ENCODE measurements around the gene MED16. TPM values are rescaled to one million over a fixed set of nuclear protein-coding genes. Genes with fewer than 3 reads are reported as not detected.
A peak's percentile ranks its signal among the peaks of the same experiment; 100 is the strongest.

The MED16 gene
- total RNA-seq, 1 donor from 2014 or later: 51.8 TPM

- peak overlapping the region; percentile 26 for H3K4me3 ChIP-seq
- H3K27me3 ChIP-seq: peaks cover 56% of the 10 kb centered on the region
- ATAC-seq: peak; percentile 3
- DNase-seq: peak; percentile 70
- no peaks in the 10 kb centered on the region for H3K36me3 ChIP-seq
- peaks cover 29% of the 10 kb centered on the region for H3K4me1 ChIP-seq
- H3K27ac ChIP-seq: no peak overlapping the region
- intact Hi-C loops (cut with DNase I): loop anchor here (5.0 kb wide), 2 partner anchors 62 to 148 kb away; partner anchors contain the start of gene WDR18
- H3K9me3 ChIP-seq: no peaks in the 10 kb centered on the region
- no peak for TF ChIP-seq CTCF (IDR thresholded peaks at IDR 0.05)
Measured at GRCh38 chr19:920051-920864, 27.3 kb upstream of the MED16 start.

- TF ChIP-seq CTCF (IDR thresholded peaks at IDR 0.05): no peak
- peaks cover 56% of the 10 kb centered on the region for H3K27me3 ChIP-seq
- H3K27ac ChIP-seq: no peak overlapping the region
- ATAC-seq (no peak), DNase-seq (peak; percentile 66)
- no peaks in the 10 kb centered on the region for H3K36me3 ChIP-seq
- H3K4me3 ChIP-seq: peak overlapping the region; percentile 26
- intact Hi-C loops (cut with DNase I): loop anchor here (5.0 kb wide), 3 partner anchors 62 to 147 kb away; partner anchors contain the start of genes CFD and WDR18
- no peaks in the 10 kb centered on the region for H3K9me3 ChIP-seq
- H3K4me1 ChIP-seq: peaks cover 23% of the 10 kb centered on the region
Measured at GRCh38 chr19:919199-920050, 26.4 kb upstream of the MED16 start.

- no peak for ATAC-seq
- no peak for TF ChIP-seq CTCF (IDR thresholded peaks at IDR 0.05)
- no peaks in the 10 kb centered on the region for H3K9me3 ChIP-seq
- intact Hi-C loops (cut with DNase I): loop anchor here (5.0 kb wide), 1 partner anchor 61 kb away; the partner anchor contains the start of gene CFD
- no peak overlapping the region for H3K27ac ChIP-seq
- H3K36me3 ChIP-seq: no peaks in the 10 kb centered on the region
- DNase-seq: peak; percentile 65
- H3K27me3 ChIP-seq: peaks cover 56% of the 10 kb centered on the region
- H3K4me3 ChIP-seq: no peak overlapping the region
- peaks cover 23% of the 10 kb centered on the region for H3K4me1 ChIP-seq
Measured at GRCh38 chr19:918481-919198, 25.7 kb upstream of the MED16 start.

GRCh38 chr19:918152-918437 lies 25.1 kb upstream of the MED16 start:
- intact Hi-C loops (cut with DNase I): loop anchor here (5.0 kb wide), 1 partner anchor 61 kb away; the partner anchor contains the start of gene CFD
- TF ChIP-seq CTCF (IDR thresholded peaks at IDR 0.05): no peak
- Histone ChIP-seq H3K9me3 (no peaks in the 10 kb centered on the region), H3K27ac (no peak overlapping the region), H3K4me3 (peak overlapping the region; percentile 35), H3K36me3 (no peaks in the 10 kb centered on the region), H3K4me1 (peaks cover 25% of the 10 kb centered on the region), H3K27me3 (peaks cover 56% of the 10 kb centered on the region)
- no peak for DNase-seq
- no peak for ATAC-seq

Measured in upper lobe of right lung (tissue), 1 donor.